ENCODE measurements around the gene GPR101.

Gene GPR101, protein sequence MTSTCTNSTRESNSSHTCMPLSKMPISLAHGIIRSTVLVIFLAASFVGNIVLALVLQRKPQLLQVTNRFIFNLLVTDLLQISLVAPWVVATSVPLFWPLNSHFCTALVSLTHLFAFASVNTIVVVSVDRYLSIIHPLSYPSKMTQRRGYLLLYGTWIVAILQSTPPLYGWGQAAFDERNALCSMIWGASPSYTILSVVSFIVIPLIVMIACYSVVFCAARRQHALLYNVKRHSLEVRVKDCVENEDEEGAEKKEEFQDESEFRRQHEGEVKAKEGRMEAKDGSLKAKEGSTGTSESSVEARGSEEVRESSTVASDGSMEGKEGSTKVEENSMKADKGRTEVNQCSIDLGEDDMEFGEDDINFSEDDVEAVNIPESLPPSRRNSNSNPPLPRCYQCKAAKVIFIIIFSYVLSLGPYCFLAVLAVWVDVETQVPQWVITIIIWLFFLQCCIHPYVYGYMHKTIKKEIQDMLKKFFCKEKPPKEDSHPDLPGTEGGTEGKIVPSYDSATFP

DNA sequence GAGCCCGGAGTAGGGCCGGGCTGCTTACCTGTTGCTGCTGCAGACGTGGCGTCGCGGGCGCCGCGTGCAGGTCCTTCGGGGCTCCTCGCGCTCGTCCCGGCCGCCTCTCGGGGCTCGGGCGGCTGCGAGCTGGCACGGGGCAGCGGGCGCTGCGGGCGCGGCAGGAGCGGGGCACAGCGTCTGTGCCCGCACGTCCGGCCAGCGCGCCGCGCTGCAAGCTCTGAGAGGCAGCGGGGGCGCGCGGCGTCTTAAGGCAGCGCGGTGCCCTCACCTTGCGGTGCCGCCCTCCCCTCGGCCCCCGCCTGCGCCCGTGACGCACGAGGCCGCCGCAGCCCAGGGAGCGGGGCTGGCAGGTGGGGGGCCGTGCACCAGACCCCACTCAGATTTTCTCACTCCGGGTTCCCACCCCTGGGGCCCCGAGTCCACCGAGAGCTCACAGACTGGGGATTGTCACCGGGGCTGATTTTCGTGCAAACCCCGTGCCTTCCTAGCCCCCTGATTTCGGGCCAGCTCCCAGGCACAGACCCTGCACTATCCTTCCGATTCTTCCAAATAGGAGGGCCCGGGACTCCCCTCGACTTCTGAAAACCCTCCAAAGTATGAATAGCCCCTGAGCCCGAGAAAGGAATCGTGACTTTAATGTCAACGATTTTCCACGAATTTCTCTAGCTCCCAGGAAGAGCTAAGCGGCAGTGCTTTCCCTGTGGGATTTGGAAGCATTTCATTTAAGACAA is at the start of gene GPR101:
GPR101 (minus strand) TSS at position 222 of the 734 bp plus-strand sequence. CDS start 2,321 bp downstream, outside the sequence.
- DNase-seq (ENCODE audit: low read depth in 3 of 3) = no peak

DNA sequence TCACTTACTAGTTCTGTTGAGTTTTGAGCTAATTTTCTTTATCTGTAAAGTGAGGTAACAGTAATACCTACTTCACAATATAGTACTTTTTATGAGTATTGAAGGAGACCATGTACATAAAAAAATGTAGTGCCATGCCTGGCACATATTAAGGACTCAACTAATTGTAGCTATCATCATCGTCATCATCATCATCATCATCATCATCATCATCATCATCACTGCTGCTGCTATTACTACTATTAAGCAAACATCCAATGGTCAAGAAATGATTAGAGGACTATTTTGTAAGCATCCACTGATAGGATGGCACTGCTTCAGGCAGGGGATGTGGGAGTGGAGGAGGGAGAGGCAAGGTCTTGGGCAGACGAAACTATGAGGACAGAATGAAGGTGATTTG is 47.4 kb upstream of the GPR101 start:
- DNase-seq (ENCODE audit: low read depth in 3 of 3) = no peak

DNA sequence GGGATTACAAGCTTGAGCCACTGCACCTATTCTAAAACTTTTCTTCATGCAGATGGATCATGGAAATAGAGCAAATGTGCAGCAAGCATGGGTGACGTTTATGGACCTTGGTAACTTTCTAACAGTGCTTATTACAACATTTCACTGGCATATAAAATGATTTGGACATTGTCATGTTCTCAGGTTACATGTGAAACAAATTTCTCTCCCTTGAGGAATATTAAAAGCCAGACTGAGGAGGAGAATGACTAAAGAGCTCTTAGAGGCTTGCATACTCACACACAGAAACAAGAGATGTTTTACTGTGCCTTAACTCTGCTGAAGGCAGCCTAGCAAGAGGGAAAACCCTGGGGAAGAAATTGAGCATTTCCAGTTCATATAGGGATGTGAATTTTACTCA is 38.6 kb upstream of the GPR101 start:
- DNase-seq (ENCODE audit: low read depth in 3 of 3) = no peak

DNA sequence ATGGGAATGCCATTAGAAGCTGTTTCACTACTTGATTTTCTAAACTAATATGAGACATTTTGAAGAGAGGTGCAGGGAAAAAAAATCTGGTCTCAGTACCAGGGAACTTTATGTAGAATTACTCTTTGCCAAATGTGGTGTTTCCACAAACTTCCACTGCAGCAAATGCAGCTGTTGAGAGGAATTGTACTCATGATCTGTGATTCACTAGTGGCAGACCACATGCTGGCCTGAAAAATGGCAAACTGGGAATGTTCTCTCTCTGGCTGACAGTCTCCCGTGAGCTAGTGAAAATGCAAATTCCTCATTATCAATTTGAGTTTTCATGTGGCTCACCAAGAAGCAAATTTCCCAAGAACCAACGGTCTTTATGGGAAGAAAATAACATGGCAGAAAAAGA is 37.8 kb upstream of the GPR101 start:
- DNase-seq (ENCODE audit: low read depth in 3 of 3) = no peak

DNA sequence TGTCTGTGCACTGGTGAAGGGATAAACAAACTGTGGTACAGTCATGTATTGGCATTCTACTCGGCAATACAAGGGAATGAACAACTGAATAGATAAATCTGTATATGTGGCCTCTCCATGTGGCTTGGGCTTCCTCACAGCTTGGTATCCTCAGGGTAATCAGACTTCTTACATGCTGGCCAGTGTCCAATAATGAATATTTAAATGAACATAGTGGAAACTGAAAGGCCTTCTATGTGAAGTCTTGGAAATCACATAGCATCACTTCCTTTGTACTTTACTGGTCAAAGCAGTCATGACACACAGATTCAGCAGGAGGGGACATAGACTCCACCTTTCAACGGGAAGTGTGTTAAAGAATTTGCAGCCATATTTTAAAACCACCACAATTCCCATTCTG is 33.4 kb upstream of the GPR101 start:
- no peak for DNase-seq (ENCODE audit: low read depth in 3 of 3)

DNA sequence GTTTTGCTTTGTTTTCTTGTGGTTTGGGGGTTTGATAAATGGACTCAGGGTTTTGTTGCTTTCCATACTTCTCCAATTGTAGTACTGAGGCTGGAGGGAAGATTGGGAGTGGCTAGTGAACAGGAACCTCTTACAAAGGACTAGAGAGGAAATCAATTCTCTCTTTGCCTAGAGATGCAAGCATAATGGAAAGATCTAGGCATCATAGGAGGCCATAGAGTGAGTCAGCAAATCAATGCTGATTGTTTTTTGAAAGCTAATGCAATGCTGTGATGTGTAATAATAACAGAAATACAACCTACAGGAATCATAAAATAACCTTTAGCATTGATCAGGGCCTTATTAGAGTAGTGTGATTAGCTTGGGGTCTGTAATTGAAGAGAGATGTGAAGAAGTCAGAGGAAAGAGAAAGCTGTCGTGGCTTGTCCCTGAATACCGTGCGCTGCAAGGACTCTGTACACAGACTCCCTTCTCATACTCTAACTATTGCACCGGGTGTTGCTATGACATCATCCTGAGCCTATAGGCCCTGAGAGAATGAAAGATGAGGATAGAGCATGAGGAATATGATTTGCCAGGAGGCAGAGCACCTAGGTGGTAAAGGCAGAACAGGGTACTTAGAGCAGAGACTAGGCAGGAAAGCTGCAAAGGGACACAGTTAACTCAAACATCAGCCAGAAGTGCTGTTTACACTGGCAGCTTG is 29.3 kb upstream of the GPR101 start:
- DNase-seq (ENCODE audit: low read depth in 3 of 3) = no peak

DNA sequence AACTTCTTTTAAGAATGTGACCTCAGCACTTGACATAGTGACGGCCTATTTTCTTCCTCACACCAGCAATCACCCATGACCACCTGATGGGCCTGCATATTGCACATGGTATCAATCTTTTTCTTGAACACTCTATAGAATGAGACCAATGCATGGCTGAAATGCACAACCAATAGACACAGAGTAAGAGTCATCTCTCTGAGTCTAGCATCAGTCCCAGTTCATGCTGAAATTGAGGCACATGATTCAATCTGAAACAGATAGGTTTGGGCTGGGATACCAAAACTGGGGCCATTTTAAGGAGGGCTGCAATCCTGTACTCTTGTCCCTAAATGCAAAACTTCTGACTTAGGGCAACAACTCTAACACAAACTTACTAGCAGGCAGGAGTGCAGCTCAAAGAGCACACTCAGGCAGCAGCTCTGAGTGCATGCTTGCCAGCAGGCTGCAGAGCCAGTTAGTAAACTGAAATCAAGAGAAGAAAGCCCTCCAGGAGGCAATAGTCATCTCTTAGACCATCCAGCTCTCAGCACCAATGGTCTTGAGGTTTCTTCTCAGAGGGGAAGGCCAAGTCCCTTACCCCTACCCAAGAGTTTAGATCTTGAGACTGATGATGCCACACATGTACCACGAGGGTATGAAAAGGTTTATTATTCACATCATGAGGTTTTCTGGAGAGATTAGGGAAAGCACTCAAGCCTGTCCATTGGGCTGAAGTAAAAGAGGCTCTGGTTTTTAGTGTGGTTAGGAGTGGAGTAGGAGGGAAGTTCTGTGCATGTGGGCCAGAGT is 24.7 kb upstream of the GPR101 start:
- no peak for DNase-seq (ENCODE audit: low read depth in 3 of 3)

DNA sequence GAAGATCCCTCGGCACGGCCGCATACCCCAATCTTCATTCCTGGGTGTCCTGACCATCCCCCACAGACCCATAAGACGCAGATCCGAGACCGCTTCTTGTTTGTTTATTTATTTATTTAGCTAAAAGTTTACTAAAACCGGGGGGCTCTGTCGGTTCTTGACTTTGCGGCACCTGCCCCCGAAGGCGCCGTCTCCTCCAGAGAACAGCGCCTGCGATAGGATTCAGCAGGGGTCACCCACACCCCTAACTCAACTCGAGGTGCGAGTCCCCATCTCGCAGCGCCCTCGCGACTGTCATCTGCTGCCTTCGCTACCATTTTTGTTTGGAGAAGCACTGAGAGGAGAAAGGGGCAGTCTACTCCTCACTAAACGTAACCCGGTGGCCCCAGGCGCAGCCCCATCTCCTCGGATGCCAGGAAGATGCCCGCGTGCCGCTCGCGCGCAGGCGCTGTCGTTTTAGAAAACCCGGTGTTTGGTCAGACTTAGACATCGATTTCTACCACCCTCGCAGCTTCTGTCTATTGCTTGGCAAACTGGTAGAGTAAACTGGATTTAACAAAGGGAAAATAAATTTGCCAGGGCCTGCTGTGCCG is 18.9 kb upstream of the GPR101 start:
- peak in 1 of 3 donors; percentile 22 for DNase-seq (ENCODE audit: low read depth in 3 of 3)

DNA sequence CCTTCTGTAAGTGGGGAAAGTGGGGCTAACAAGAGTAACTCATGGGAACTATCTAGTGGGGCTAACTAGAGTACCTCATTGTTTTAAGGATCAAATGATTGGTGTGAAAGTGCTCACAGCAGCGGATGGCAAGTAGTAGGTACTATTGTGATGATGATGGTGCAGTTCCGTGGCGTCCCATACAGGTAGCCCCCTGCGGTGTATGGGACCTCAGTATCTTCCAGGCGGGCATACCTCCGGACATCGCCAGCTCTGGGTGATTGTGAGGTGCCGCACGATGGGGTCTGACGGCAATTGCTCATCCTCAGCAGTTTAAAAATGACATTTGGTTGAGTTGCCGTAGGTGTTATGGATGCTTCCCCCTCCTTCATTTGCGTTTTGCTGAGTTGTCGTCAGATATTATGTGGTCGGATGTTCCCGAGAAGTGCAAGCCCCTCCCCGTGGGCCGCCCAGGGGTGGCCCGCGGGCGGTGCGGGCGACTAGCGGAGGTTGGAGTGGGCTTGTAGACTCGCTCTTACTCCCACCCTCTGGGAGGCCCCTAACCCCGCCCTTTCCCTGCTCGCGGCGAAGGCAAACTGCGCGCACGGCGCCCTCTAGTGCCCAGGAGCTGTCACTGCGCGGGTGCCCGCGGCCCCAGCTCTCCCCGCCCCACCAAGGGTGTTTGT is 18.3 kb upstream of the GPR101 start:
- peak; percentile 49 to 74 (median 54) for DNase-seq (ENCODE audit: low read depth in 3 of 3)

DNA sequence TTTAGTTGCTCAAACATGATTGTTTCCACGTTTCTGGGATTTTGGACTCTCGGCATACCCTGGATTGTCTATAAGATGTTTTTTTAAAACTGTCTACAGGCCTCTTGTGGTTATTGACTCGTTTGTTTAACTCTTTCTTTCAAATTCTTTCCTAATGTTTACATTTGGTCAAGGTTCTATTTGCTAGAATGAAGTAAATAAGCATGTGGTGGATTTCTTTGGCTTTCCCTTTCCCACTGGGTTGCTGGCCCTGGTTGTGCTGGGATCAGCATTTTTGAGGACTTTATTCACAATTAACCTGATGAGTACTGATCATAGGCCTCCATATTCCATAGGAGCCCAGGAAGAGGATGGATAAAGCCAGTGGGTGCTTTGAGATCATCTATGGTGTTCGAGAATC is 11.1 kb upstream of the GPR101 start:
- no peak for DNase-seq (ENCODE audit: low read depth in 3 of 3)

DNA sequence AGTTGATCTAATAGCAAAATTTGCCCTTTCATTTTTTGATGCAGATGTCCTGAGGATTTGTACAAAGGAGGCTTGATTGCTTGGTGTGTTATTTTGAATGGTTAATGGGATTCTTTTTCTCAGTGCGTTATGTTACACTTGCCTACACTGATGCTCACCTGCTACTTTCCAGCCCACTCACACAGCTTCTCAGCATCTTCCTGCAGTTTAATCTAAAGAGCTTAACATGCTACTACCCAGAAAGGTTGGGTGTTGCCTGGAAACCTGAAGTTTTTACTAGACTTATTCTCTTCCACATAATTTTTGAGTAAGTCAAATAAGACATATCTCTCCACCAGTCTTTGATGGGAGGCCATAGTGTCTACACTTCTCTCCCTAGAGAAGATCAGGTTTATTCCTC is 9.9 kb upstream of the GPR101 start:
- DNase-seq (ENCODE audit: low read depth in 3 of 3) = no peak

DNA sequence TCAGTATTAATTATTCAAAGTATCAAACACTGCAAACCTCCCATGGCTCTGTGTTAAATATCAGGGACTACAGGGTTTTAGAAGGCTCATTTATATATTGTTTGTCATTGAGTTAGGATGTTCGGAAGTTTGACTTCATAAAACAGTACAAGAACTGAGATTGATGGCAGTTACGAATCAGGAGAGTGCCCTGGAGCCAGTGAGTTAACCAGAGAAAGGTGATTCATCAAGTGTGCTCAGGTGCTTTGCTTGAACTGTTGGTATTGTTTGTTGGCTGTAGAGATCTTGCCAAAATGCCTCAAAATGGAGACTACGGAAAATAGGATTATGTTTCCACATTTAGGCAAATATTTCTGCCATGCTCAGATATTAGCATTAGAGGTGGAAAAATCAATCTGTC is 7.5 kb upstream of the GPR101 start:
- no peak for DNase-seq (ENCODE audit: low read depth in 3 of 3)

DNA sequence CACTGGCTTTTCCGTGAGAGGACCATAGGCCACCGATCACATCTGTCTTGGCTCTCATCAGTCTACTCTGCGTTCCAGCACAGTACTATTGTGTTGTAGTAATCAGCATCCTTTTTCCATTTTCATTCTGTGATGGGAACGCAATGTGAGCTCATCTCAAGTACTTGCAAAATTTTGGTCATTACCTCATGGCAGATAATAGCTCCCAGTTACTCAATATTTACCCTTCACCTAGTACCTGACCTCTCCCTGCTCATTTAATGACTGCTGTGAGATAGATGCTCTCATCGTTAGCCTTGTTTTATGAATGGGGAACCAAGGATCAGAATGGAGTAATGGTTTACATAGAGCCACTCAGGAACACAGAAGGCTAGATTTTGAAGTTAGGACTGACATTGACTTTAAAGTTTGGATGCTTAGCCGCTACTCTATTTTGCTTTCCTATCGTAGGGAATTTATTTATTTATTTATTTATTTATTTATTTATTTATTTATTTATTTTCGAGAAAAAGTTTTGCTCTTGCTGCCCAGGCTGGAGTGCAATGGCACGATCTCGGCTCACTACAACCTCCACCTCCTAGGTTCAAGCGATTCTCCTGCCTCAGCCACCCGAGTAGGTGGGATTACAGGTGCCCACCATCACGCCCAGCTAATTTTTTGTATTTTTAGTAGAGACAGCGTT is 6.5 kb upstream of the GPR101 start:
- DNase-seq (ENCODE audit: low read depth in 3 of 3) = no peak

DNA sequence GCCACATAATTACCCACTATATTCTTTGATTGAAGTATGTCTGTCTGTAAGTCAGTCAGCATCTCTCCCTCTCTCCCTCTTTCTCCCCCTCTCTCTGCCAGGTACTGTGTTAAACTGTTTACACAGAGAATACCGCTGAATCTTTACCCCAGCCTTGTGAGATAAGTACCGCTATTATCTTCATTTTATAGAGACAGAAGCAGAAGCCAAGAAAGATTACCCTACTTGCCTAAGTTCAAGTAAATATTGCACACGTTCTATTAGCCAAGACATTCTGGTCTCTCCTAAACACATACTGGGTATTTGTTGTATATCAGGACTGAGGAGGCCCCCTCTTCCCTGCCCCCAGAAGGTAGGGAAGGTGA is 695 bp upstream of the GPR101 start:
- DNase-seq (ENCODE audit: low read depth in 3 of 3) = no peak

DNA sequence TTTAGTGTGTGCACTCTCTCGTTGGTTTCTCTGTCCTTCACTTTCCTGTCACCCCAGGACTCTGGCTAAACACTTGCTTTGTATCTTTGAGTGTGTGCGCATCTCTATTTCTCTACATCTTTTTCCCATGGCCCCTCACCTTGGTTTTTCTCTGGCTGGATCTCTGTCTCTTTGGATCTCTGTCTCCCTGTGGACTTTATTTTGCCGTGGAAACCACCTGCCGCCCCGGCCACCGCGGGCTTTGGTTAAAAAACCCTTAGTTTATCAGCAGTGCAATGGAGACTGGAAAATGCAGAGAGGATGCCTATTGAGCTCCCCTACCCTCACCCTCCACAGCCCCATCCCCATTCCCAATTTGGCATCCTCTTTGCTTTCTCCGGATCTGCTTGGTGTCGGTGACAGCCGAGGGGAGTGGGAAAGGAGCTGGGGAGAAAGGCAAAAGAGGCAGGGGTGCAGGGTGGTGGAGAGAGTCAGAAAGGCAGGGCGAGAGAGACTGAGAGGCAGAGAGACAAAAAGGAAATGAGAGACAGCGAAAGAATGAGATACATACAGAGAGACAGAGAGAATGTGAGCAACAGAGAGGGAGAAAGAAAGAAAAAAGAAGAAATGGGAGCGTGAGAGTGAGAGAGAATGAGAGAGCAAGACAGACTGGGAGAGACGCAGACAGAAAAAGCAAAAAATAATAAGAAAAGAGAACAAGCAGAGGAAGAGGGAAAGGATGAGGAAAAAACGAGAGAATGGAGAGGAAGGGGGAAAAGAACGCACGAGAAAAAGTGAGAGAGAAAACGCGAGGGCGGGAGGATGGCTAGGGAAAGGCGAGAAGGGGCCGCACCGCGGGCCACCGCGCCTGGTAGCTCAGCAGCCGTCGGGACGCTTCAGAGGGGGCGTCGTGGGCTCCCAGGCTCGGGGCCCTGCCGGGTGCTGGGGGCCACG is 688 bp downstream of the GPR101 start:
- DNase-seq (ENCODE audit: low read depth in 3 of 3) = no peak

DNA sequence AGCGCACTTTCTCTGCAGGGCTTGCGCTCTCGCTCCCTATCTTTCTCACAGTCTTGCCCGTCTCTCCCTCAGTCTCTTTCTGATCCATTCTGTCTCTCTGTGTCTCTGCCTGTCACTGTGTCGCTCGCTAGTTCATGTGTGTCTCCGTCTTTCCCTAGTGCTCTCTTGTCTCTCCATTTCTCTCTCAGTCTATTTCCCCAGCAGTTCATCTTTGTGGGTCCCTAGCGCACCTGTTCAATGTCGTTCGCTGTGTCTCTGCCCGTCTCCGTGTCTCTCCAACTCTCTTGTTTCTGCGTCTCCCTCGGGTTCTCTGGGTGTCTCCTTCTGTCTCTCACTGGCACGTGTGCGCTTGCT is 1.5 kb downstream of the GPR101 start:
- no peak for DNase-seq (ENCODE audit: low read depth in 3 of 3)

DNA sequence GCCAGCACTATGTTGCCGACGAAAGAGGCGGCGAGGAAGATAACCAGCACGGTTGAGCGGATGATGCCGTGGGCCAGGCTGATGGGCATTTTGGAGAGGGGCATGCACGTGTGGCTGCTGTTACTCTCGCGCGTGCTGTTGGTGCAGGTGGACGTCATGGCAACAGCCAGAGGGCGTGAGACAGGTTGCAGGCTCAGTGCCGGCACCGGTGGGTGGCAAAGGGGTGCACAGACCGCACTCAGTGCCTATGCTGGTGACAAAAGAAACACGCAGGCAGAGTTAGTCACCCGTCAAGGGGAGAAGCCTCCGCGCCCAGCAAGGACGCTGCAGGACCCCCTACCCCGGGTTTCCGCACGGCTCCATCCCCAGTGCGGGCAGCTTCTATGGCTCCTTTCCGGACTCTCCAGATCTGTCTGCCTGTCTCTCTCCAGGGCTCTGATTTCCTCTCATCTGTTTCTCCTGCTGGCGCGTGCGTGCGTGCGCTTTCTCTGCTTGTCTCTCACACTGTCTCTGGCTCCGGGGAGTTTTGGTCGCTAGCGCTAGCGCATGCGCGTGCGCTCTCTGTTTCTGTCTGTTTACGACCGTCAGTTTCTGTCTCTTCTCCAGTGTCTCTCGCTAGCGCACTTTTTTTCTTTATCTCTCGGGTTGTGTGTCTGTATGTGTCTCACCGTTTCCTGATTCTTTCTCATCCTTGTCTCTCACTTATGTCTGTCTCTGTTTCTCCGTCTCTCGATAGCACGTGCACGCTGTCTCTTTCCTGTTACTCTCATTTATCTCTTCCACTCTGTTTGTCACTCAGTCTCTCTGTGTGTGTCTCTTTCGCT is 2.1 kb downstream of the GPR101 start:
- DNase-seq (ENCODE audit: low read depth in 3 of 3) = peak; percentile 12 to 25 (median 24)

DNA sequence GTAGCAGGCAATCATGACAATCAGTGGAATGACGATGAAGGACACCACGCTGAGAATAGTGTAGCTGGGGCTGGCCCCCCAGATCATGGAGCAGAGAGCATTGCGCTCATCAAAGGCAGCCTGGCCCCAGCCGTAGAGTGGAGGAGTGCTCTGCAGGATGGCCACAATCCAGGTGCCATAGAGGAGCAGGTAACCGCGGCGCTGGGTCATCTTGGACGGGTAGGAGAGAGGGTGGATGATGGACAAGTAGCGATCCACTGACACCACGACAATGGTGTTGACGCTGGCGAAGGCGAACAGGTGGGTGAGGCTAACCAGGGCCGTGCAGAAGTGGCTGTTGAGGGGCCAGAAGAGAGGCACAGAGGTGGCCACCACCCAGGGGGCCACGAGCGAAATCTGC is 2.8 kb downstream of the GPR101 start:
- no peak for DNase-seq (ENCODE audit: low read depth in 3 of 3)
